GM23338 (cell line): ENCODE measurements around the gene IL21. TPM values are rescaled to one million over a fixed set of nuclear protein-coding genes. Genes with fewer than 3 reads are reported as not detected.

Experiments
- ATAC-seq: fragments of 200-7000 bp; cut with Tn5 transposase; 3 replicates; pipeline ENCODE4 v1.9.1; 2020
- DNase-seq: peaks from one replicate; pipeline ENCODE4 v3.0.0-alpha.2; 2015; ENCODE audit warnings: low spot score
- H2AFZ ChIP-seq: fragments of 200-600 bp; sonication (generic); 2 replicates; pipeline ENCODE4 v1.8.0; 2016; ENCODE audit warnings: antibody characterized with exemption, mild to moderate bottlenecking, moderate library complexity
- H3F3A ChIP-seq: fragments of 200-600 bp; sonication (generic); replicated peaks from 2 replicates; pipeline ENCODE4 v1.8.0; 2017; ENCODE audit warnings: antibody characterized with exemption, mixed run types, low read depth
- H3K27ac ChIP-seq: fragments of 200-600 bp; sonication (generic); 2 replicates; pipeline ENCODE4 v1.6.1; 2016; ENCODE audit warnings: low read depth
- H3K27me3 ChIP-seq: fragments of 200-600 bp; sonication (generic); 2 replicates; pipeline ENCODE4 v1.8.0; 2016; ENCODE audit warnings: mild to moderate bottlenecking, mixed run types, moderate library complexity; ENCODE audit not compliant: insufficient read depth
- H3K36me3 ChIP-seq: fragments of 200-600 bp; sonication (generic); 2 replicates; pipeline ENCODE4 v1.8.0; 2016; ENCODE audit warnings: mild to moderate bottlenecking; ENCODE audit not compliant: insufficient read depth
- H3K4me1 ChIP-seq: fragments of 200-600 bp; sonication (generic); 2 replicates; pipeline ENCODE4 v1.8.0; 2016; ENCODE audit warnings: mild to moderate bottlenecking, moderate library complexity; ENCODE audit not compliant: insufficient read depth
- H3K4me2 ChIP-seq: fragments of 200-600 bp; sonication (generic); 2 replicates; pipeline ENCODE4 v1.7.1; 2017; ENCODE audit warnings: mixed run types
- H3K4me3 ChIP-seq: fragments of 200-600 bp; sonication (generic); 2 replicates; pipeline ENCODE4 v1.6.1; 2016; ENCODE audit warnings: mixed run types
- H3K79me2 ChIP-seq: fragments of 200-600 bp; sonication (generic); replicated peaks from 2 replicates; pipeline ENCODE4 v1.8.0; 2017; ENCODE audit warnings: mild to moderate bottlenecking; ENCODE audit not compliant: insufficient read depth
- H3K9me2 ChIP-seq: fragments of 200-600 bp; sonication (generic); 2 replicates; pipeline ENCODE4 v1.8.0; 2017; ENCODE audit not compliant: insufficient read depth
- H4K20me1 ChIP-seq: fragments of 200-600 bp; sonication (generic); replicated peaks from 2 replicates; pipeline ENCODE4 v1.8.0; 2017; ENCODE audit warnings: mild to moderate bottlenecking; ENCODE audit not compliant: insufficient read depth
- H3K27ac Mint-ChIP-seq: 2 replicates; pipeline ENCODE4 v1.8.0; 2020; ENCODE audit warnings: inconsistent platforms, mild to moderate bottlenecking, moderate library complexity, mixed read lengths
- H3K27me3 Mint-ChIP-seq: 3 replicates; pipeline ENCODE4 v1.8.0; 2022; ENCODE audit warnings: low read depth, mild to moderate bottlenecking, moderate library complexity, mixed read lengths, inconsistent platforms; ENCODE audit not compliant: insufficient read depth, poor library complexity
- H3K36me3 Mint-ChIP-seq: 3 replicates; pipeline ENCODE4 v1.8.0; 2021; ENCODE audit warnings: low read depth, mild to moderate bottlenecking, inconsistent platforms, moderate library complexity, mixed read lengths
- H3K4me1 Mint-ChIP-seq: 3 replicates; pipeline ENCODE4 v1.8.0; 2020; ENCODE audit warnings: mild to moderate bottlenecking, inconsistent platforms, mixed read lengths
- H3K4me3 Mint-ChIP-seq: 3 replicates; pipeline ENCODE4 v1.8.0; 2021; ENCODE audit warnings: moderate library complexity, mild to moderate bottlenecking, inconsistent platforms, mixed read lengths
- H3K9me3 Mint-ChIP-seq: 3 replicates; pipeline ENCODE4 v1.8.0; 2020; ENCODE audit warnings: moderate library complexity, mild to moderate bottlenecking, inconsistent platforms, mixed read lengths
- CREB1 ChIP-seq: fragments of 250-450 bp; sonication (Bioruptor Pico); IDR thresholded peaks from 2 replicates; pipeline ENCODE4 v1.5.0; 2020; ENCODE audit warnings: low read depth, mild to moderate bottlenecking, moderate library complexity
- CTCF ChIP-seq, 2 experiments: fragments of 200-600 bp in 1 of 2; sonication (generic) in 1 of 2; conservative IDR thresholded peaks; 2 replicates each; pipeline versions ENCODE4 v1.5.1 to v1.6.1; 2016 to 2017; ENCODE audit warnings: antibody characterized with exemption in 2 of 2, low read depth in 2 of 2, mild to moderate bottlenecking in 2 of 2, moderate library complexity in 1 of 2
- ETS1 ChIP-seq: IDR thresholded peaks from 2 replicates; pipeline ENCODE4 v1.6.1; 2016; ENCODE audit warnings: antibody characterized with exemption
- EZH2 ChIP-seq: fragments of 200-600 bp; sonication (generic); IDR thresholded peaks from one replicate; pipeline ENCODE4 v1.8.0; 2017; ENCODE audit warnings: antibody characterized with exemption, mild to moderate bottlenecking, low read depth; ENCODE audit not compliant: unreplicated experiment
- EZH2phosphoT487 ChIP-seq: fragments of 200-600 bp; sonication (generic); IDR thresholded peaks from one replicate; pipeline ENCODE4 v1.8.1; 2018; ENCODE audit warnings: antibody characterized with exemption; ENCODE audit not compliant: unreplicated experiment
- POLR2AphosphoS5 ChIP-seq: IDR thresholded peaks from 2 replicates; pipeline ENCODE4 v1.6.1; 2016; ENCODE audit warnings: antibody characterized with exemption, low read depth
- STAT1 ChIP-seq: IDR thresholded peaks from one replicate; pipeline ENCODE4 v1.6.1; 2016; ENCODE audit warnings: antibody characterized with exemption; ENCODE audit not compliant: unreplicated experiment
- ZNF114 ChIP-seq: fragments of 250-450 bp; sonication (Bioruptor Pico); IDR thresholded peaks from 2 replicates; pipeline ENCODE4 v1.5.0; 2020; ENCODE audit warnings: mild to moderate bottlenecking, moderate library complexity
- ZNF331 ChIP-seq: fragments of 250-450 bp; sonication (Bioruptor Pico); IDR thresholded peaks from 2 replicates; pipeline ENCODE4 v1.5.0; 2020; ENCODE audit warnings: low read depth, mild to moderate bottlenecking, moderate library complexity
- ZNF462 ChIP-seq: fragments of 250-450 bp; sonication (Bioruptor Pico); IDR thresholded peaks from 2 replicates; pipeline ENCODE4 v1.5.0; 2020; ENCODE audit warnings: mild to moderate bottlenecking, moderate library complexity
- long read RNA-seq: library from polyadenylated mRNA; unstranded; transcript quantifications from one replicate; pipeline ENCODE4 v2.0.0, GENCODE V29; 2020; ENCODE audit not compliant: unreplicated experiment
- polyA plus RNA-seq: library from polyadenylated mRNA; unstranded; fragments of >200 nt; fragmentation: Nextera tagmentation; extraction: Ambion mirVana; gene quantifications from 2 replicates; pipeline ENCODE4 v1.2.1, GENCODE V29; 2016
- total RNA-seq: library from RNA; depleted of rRNA; stranded (reverse); fragments of >200 nt; shearing (Covaris generic); gene quantifications from 2 replicates; pipeline ENCODE4 v1.2.3, GENCODE V29; 2014; rRNA removed

The IL21 gene
- total RNA-seq (not detected in 2 replicates), polyA plus RNA-seq (not detected in 2 replicates)
- long read RNA-seq, result 0 reads

- no peak for ATAC-seq
- Histone ChIP-seq H3K9me2 (no peaks in the 10 kb centered on the region), H3K4me1 (peaks cover 24% of the 10 kb centered on the region), H3K4me3 (no peak within 1 kb of the TSS), H4K20me1 (no peaks in the 10 kb centered on the region), H3F3A (no peaks in the 10 kb centered on the region), H3K79me2 (no peaks in the 10 kb centered on the region), H3K4me2 (no peak within 1 kb of the TSS), H3K27ac (no peak within 1 kb of the TSS), H3K27me3 (no peaks in the 10 kb centered on the region), H3K36me3 (no peaks in the 10 kb centered on the region), H2AFZ (no peak within 1 kb of the TSS)
- Mint-ChIP-seq H3K4me1 (peaks cover 12% of the 10 kb centered on the region), H3K9me3 (no peaks in the 10 kb centered on the region), H3K36me3 (no peaks in the 10 kb centered on the region), H3K4me3 (no peak within 1 kb of the TSS), H3K27ac (no peak within 1 kb of the TSS), H3K27me3 (no peaks in the 10 kb centered on the region)
- TF ChIP-seq EZH2 (no peak), EZH2phosphoT487 (no peak), CREB1 (CRISPR knock-in tag) (no peak), POLR2AphosphoS5 (no peak), CTCF (conservative IDR thresholded peaks at IDR 0.05; ENCODE audit: low read depth in 2 of 2) (no peak), ZNF462 (CRISPR knock-in tag) (no peak), ETS1 (no peak), ZNF114 (CRISPR knock-in tag) (no peak), STAT1 (no peak), ZNF331 (CRISPR knock-in tag) (no peak)
- DNase-seq, result no peak
These were observed at the start of gene IL21 for GRCh38 chr4:122621016-122621507. Gene IL21, minus strand, starts transcription at chr4:122621066. Its CDS starts 55 bp downstream, at chr4:122621011.
